Astrocyte of the spinal cord (primary cell): Measurements from ENCODE around the gene FRMD1.

Experiments used
- DNase-seq: peaks from one replicate; pipeline ENCODE4 v3.0.0; 2011; ENCODE audit warnings: low read depth, low spot score
- H3K4me3 ChIP-seq: 2 replicates; pipeline ENCODE4 v1.5.1; 2011; ENCODE audit warnings: low read depth, mild to moderate bottlenecking, low read length, moderate library complexity
- CTCF ChIP-seq: IDR thresholded peaks from 2 replicates; pipeline ENCODE4 v1.5.1; 2012; ENCODE audit warnings: low read depth, mild to moderate bottlenecking, low read length, inconsistent platforms
- in situ Hi-C: cut with HindIII; loops from 2 replicates; pipeline ENCODE4 v1.10.0; 2017; ENCODE audit warnings: low sequenced_read_pairs

Gene FRMD1

GRCh38 chr6:168013250-168013915 lies 65.6 kb downstream of the FRMD1 start:
- in situ Hi-C loops, result no loop called here
- DNase-seq, result no peak
- TF ChIP-seq CTCF, result no peak
- H3K4me3 ChIP-seq, result no peak overlapping the region

- in situ Hi-C loops, result no loop called here
- no peak for TF ChIP-seq CTCF
- no peak overlapping the region for H3K4me3 ChIP-seq
- no peak for DNase-seq
Measured at GRCh38 chr6:168012431-168013249, 66.4 kb downstream of the FRMD1 start.

GRCh38 chr6:168011291-168011690 lies 67.7 kb downstream of the FRMD1 start:
- no peak for DNase-seq
- no peak for TF ChIP-seq CTCF

GRCh38 chr6:168009331-168009730 lies 69.7 kb downstream of the FRMD1 start:
- TF ChIP-seq CTCF, result no peak
- in situ Hi-C loops, result no loop called here
- peak; percentile 31 for DNase-seq
- H3K4me3 ChIP-seq, result no peak overlapping the region

More at GRCh38 chr6:168011291-168011690, 67.7 kb downstream of the FRMD1 start:
- in situ Hi-C loops, result no loop called here
- no peak overlapping the region for H3K4me3 ChIP-seq

- H3K4me3 ChIP-seq, result no peak overlapping the region
- no peak for TF ChIP-seq CTCF
- DNase-seq, result peak; percentile 99
- in situ Hi-C loops, result no loop called here
Measured at GRCh38 chr6:168007592-168008338, 71.2 kb downstream of the FRMD1 start.

GRCh38 chr6:168005796-168006195 lies 73.2 kb downstream of the FRMD1 start:
- in situ Hi-C loops, result no loop called here
- no peak for DNase-seq
- no peak for TF ChIP-seq CTCF
- no peak overlapping the region for H3K4me3 ChIP-seq
